ENCODE data around the gene SORD. TPM values are rescaled to one million over a fixed set of nuclear protein-coding genes. Genes with fewer than 3 reads are reported as not detected.
"Not testable (repeated sequence)": the region's sequence is repeated elsewhere in the genome, so short reads cannot be mapped to it uniquely, and the experiment has no call there.

Gene SORD
- total RNA-seq, 1 donor from 2014 or later: 25.2 TPM

DNA sequence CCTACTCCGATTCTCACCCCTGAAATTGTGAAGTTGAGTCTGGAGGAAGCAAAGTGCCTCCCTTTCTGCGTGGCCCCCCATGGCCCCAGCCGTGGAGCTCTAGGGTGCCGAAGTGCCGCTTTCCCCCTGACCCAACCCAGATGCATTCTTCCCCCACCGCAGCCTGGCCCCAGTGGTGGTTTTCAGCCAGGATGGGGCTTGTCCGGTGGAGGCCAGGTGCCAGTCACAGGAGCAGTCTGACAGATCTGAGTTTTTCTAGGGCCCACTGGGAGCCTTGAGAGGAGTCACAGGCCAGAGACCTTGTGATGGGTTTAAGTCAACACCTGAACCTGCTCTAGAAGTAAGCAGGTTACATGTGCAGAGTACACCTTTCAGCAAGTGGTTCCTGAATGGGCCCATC is 39.3 kb downstream of the SORD start:
- DNase-seq (ENCODE audit: low read depth): not testable (repeated sequence)

DNA sequence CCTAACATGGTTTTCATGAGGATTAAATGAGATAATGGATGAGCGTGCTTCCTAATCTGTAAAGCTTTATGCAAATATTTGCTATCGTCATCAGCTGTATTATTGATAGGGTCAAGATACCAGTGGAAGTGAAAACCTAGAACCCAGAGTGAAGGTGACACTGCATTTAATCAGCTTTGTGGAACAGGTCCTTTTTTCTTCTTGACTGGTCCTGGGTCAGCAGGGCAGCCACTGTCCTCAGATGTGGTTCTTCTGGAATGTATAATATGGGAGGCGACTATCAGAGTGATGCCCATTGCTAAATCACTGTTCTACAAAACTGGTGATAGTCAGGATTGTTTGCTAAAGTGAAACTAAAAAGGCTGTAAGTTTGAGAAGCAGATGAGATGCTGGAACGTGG is 41.4 kb downstream of the SORD start:
- DNase-seq (ENCODE audit: low read depth): peak; percentile 63

DNA sequence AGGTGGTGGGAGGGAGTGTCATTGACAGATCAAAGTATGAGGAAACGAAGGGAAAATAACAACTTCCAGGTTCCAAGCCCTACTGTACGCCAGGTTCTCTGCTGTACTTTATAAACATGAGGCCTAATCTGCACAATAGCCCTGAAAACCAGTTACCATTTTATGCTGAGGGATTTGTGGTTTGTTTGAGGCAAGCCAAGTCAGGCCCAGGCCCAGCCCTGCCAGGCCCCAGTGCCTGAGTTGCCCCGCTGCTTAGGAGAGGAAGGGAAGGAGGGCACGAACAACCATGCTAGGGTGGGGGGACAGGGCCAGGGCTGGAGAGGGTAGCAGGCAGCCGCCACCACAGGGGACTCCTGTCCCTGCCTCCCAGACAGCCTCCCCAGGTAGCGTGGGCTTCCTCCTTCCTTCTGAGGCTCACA is 47.0 kb downstream of the SORD start:
- not testable (repeated sequence) for DNase-seq (ENCODE audit: low read depth)

DNA sequence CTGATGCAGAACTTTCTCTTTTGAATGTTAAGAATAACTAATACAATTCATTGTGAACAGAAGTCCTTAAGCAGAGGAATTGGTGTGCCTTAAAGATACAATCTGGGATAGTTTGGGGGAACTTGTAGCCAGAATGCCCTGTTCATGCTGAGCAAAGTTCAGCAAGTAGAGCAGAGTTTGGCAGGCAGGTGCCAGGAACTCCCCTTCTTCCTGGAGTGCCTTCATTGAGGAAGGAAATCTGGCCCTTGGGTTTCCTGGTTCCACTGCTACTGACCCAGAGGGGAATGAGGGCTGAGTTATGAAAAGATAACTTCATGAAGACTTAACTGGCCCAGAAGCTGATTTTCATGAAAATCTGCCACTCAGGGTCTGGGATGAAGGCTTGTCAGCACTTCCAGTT is 50.6 kb downstream of the SORD start:
- DNase-seq (ENCODE audit: low read depth): not testable (repeated sequence)

DNA sequence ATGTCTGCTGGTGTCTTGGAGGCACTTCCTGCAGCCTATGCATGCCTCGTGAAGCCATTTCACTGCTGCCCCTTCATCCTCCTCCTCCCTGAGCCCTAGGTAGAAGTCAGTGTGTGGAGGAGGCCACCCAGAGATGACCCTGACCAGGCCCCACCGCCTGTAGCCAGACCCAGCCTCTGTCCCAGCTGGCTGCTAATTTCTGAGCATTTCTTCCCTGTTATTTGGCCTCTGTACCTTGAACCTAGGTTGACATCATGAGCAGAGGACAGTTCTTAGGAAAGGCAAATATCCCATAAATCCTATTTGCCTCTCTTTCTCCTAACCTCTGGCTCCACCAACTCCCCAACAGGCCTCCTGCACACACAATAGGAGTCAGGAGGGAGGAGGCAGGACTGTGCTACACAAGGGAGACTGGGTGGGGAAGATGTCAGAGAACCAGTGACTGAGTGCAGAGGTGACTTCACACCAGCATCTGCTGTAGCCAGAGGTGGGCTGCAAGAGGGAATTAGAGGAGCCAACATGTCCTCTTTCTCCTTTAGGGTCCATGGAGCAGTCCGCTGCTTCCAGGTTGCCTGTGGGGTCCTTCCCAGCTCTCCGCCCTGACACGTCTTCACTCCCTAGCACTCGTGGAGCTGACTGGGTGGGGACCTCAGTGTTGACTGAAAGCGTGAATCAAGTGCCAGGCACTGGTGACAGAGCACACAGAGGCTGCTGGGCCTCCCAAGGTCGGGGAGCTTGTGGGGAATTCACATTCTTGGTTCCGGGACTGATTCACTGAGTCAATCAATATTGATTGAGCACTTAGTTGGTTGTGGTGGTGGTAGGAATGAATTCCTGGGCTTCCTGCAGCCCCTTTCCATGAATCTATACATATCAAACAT is 52.7 kb downstream of the SORD start:
- not testable (repeated sequence) for DNase-seq (ENCODE audit: low read depth)

DNA sequence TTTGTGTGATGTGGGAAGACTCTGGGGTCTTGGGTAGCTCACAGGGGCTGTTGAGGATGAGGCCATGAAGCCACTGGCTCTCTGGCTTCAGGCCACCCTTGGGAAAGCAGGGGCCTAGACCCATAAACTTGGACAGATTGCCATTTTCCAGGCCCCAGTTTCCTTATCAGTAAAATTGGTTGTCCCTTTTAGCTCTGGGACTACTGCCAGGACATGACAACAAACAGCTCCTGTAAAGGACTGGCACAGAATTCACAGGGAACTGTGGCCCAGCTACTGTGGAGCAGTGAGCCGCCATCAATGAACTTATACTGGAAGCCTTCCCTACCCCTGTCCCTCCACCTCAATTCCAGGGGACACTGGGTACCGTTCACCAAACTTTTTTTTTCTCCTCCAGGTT is 54.4 kb downstream of the SORD start:
- DNase-seq (ENCODE audit: low read depth): not testable (repeated sequence)

DNA sequence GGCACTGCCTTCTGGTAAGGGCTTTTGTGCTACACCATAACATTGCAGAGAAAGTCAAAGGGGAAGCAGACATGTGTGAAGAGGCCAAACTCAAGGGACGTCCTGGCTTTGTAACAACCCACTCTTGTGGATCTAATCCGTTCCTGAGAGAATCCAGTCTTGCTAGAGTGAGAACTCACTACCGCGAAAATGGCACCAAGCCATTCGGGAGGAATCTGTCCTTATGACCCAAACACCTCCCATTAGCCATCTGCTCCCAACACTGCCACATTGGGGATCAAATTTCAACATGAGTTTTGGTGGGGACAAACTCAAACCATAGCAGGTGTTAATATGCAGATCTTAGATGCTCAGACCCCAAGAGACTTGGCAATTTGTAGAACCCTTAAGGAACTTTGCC is 56.2 kb downstream of the SORD start:
- not testable (repeated sequence) for DNase-seq (ENCODE audit: low read depth)

DNA sequence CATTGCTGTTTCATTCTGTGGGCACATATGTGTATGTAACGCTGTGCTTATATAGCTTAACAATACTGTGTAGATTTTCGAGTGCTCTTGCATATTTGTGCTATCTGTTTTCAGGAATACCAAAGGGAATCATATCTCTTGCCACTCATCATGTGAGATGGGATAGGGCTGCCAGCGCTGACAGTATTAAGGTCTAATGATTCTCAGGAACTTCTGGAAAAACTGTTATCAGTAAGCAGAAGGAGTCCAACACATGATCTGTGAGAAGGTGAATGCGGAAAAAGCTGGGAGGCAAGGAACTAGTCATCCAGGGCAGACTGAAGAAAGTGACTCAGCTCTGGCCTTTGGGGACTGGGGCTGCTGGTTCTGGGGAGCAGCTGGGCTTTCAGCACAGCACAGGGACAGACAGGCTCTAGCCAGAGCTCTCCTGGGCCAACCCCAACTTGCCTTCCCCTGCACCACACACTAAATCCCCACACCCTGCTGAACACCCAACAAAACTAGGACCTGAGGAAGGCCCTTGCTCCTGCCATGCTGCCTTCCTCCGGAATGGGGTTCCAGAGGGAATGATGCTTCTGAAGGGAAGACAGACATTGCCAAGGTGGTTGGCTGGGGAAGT is 56.7 kb downstream of the SORD start:
- DNase-seq (ENCODE audit: low read depth): not testable (repeated sequence)

DNA sequence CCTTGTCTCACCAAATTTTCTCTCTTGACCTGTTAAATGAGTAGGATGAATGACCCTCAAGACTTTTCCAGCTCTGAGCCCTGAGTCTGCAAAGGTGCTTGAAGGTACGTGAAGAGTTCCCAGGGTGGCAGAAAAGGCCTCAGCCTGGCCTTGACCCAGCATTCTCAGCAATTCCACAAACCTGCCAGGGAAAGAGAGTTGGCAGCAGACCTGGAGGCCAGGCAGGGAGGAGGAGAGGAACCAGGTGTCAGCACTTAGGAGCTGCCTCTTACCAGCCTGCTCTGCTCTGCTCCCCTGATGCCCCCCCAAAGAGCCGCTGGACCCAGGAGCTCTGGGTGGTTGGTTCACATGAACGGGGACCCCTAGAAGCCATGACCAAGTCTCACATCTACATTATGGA is 57.6 kb downstream of the SORD start:
- DNase-seq (ENCODE audit: low read depth): not testable (repeated sequence)

DNA sequence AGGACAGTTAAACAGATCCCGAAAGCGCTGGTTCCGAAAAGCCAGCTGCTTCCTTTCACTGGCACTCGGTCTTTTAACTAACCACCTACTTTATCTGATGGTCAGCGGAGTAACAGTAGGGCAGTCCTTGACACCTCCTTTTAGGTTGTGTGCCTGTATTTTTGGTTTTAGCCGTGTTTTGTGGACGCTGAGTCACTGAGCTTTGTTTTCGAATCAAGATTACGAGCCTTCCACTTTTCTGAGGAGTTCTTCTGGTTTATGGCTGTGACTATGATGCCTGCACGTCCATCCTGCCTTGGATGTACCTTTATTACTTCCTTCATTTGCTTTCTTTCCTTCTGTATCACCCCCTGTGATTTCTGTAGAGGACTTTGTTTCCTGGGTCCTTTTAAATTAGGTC is 59.4 kb downstream of the SORD start:
- not testable (repeated sequence) for DNase-seq (ENCODE audit: low read depth)

DNA sequence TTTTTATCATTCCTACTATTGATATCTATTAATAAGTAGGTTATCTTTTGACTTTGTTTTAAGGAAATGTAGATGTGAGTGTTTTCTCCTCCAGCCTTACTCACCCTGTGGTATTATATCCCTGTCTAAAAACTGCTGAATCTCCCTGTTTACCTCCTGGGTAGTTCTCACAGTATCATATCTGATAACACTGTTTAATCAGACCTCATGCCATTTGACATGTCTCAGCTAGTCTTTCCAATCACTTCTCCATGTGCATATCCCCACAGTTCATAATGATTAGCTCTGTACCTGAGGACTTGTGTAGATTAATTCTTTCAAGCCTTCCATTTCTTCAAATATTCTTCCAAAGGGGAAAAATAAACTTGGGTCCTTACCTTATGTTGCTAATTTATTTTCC is 60.2 kb downstream of the SORD start:
- no peak for DNase-seq (ENCODE audit: low read depth)

DNA sequence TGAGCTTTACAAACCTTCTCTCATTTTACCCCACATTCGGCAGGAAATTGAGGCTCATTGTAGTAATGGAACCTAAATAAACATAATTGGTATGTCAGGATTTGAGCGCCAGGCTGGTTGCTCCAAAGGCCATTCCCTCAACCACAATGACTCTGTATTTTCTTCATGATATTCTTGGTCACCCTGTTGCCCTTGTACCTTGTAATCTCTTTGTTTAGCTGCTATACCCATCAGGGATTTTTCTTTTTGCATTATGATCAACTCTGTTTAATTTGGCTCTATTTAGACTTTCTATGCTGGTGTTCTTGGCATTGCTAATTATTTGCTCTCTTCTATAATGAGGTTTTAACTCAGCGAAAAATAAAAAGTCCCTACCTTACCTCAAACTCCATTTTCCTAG is 61.2 kb downstream of the SORD start:
- DNase-seq (ENCODE audit: low read depth): no peak

DNA sequence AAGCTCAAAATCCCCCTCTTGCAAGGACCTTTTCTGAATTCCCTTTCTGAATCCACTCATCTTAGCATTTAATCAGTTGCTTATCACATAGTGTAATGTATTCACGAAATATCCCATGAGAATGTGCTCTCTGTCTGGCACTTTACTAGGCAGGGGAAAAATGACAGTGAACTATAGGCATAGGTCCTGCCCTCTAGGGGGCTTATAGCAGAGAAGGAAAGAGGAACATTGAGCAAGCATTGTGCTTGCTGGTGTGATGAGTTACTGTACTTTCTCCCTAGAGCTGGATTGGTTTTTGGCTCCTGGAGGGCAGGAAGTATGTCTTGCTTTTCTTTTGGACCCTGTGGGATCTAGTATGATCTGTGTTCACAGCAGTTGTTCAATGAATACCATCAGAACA is 64.5 kb downstream of the SORD start:
- no peak for DNase-seq (ENCODE audit: low read depth)

DNA sequence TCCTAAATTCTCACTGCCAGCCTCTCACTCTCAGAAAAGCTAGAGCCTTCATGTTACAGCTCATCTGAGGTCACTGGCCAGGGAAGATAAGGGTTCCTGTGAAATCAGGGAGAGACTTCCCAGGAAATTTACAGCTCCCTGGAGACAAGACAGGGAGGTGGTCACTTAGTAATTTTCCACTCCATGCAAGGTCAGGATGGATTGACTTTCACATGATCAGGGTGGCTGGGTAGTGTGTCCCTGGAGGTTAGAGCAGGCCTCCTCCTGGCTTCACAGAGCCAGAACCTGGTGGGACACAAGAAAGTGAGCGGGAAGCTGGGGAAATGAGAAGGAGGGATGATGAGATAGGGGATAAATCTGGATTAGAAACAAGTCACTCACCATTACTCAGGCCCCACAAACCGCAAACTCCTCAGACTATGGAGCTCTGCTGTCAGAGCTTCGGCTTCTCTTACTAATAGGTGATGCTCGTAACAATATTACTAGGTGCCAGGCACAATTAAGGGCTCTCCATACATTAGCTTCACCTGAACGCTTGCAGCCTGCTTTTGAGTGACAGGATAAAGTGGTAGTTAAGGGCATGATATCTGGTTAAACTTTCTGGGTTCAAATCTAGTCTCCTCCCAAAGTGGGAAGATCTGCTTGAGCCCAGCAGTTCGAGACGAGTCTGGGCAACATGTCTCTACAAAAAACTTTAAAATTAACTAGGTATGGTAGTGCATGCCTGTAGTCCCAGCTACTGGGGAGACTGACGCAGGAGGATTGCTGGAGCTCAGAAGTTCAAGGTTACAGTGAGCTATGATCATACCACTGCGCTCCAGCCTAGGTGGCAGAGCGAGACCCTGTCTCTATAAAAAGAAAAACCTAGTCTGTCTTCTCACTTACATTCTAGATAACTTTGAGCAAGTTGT is 66.1 kb downstream of the SORD start:
- DNase-seq (ENCODE audit: low read depth): no peak

DNA sequence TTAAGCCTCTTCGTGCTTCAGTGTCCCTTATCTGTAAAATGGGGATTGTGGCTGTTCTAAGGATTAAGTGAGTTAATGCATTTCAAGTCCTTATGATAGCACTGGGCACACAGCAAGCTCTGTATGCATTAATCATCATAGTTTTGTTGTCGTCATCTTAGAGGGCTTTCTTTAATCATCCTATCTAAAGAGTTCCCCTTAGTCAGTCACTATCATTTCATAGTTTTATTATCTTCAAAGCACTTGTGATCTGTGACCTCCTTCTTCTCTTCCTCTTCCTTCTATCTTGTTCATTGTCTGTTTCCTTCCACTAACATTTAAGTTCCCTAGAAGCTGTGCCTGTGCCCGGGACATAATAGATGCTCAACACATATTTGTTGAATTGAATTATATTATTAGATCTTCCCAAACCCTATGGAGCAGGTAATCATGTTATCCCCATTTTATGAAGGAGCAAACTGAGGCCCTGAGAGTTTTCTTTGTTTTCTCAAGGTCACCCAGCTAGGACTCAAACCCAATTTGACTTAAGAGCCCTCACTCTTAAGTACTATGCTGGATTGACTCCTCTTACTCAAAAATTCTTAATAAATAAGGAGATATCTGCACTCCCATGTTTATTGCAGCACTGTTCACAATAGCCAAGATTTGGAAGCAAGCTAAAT is 66.8 kb downstream of the SORD start:
- DNase-seq (ENCODE audit: low read depth): no peak

DNA sequence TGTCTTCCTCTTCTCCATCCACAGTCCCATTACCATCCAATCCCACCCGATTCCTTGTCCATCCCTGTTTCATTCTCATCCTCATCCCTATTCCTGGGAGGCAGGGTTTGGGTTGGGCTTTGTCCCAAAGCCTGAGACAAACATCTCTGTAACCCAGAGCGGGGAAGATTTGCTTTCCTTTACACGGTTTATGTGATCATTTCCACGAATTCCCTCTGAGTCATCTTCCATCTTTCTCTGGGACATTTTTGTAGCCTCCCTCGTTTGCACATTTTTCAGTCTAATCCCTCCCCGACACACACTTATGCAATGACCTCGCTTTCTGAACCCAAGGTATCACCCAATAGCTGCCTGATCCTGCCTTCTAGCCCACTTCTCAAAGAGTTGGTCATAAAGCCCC is 68.2 kb downstream of the SORD start:
- no peak for DNase-seq (ENCODE audit: low read depth)

DNA sequence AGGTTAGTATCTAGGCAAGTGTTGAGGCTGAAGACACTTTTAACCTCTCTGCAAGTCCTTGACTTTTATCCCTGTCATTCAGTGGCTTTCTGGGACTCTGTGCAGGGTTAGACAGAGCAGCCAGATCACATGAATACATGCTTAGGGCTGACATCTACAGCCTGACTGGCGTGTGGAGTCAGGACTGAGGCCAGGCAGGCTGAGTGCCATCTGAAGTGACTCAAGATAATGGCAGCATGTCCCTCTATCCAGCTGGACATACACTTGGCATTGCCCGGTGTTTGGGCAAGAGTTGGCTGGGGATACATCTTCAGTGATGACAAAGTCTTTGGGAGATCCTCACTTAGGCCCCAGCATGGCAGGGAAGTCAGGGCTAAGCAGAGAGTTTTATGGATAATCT is 68.6 kb downstream of the SORD start:
- DNase-seq (ENCODE audit: low read depth): no peak

DNA sequence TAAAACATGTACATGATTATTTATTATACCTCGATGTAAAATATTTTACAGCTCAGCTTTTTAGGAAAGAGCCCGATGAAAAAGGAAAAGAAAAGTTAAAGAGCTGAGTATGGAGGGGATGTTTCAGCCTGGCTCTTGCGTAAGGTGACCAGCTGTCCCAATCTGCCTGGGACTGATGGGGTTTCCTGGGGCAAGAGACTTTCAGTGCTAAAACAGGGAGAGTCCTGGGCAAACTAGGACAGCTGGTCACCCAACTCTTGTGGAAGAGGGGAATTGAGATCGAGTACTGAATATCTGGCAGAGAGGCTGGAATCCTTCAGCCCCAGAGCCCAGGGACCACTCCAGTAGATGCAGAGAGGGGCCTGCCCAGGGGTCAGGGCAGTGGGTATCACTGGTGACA is 70.0 kb downstream of the SORD start:
- DNase-seq (ENCODE audit: low read depth): no peak

DNA sequence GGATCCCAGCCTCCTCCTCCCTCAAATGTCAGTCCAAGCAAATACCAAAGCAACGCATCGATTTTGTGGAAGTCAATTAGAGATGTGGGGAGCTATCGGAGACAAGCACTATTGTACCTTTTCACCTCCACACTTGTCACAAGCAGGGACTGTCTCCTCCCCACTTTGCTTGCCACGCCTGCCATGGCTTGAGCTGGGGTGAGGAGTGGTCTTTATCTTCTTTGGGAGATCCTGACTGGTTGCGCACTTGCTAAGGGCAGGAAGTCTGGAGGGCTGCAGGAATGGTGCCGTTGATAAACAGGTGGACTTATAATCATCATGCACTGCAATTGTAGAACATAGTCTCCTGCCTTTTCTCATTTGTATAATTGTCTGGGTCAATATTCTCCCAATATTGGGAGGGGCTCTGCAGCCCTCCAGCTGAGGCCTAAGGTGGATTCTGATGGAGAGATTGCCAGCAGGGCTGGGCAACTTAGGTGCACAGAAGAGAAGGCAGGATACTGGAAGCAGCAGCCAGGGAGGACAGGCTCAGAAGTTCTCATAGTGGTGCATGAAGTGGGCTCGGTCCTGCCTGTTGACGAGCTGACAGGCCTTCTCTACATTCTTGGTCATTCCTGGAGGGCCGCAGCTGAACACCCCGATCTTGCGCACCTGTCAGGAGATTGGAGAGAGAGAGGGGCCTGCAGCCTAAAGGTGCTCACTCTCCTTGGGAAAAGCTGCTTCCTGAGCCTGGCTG is 70.8 kb downstream of the SORD start:
- no peak for DNase-seq (ENCODE audit: low read depth)

DNA sequence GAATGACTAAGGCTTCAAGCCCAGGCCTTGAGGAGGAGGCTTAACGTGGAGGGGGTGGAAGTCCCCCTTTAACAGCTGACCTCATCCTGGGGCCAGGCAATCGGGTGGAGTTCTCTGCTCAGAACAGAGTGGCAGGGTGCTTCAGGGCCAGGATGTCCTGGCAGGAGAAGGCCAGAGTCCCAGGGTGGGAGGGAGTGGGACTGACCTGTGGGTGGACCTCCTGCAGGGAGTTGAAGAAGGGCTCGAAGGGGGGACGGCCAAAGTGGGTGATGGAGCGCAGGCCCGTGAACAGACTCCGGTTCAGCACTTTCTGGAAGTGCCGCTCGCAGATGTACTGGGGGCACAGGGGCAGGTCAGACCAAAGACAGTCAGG is 71.3 kb downstream of the SORD start:
- DNase-seq (ENCODE audit: low read depth): no peak

DNA sequence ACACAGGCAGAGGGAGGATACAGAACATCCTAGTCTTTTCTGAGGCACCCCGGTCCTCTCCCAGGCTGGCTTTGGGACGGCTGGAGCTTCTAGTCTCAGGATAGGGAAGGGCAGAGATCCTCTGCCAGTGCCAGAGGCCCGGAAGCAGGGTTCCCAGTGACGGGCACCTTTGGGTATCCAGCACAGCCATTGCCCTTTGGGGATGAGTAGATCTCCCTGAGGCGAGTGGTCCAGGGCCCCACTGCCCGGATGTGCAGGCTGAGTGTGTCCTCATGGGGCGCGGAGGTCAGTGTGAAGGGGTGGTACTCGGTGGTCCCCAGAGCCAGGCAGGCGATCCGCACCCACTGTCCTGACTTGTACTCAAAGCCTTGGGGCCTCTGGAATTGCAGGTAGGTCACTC is 72.7 kb downstream of the SORD start:
- DNase-seq (ENCODE audit: low read depth): no peak
